ENCODE measurements around the gene ATXN1.
"Not testable (repeated sequence)": the region's sequence is repeated elsewhere in the genome, so short reads cannot be mapped to it uniquely, and the experiment has no call there.

ATXN1 gene

DNA sequence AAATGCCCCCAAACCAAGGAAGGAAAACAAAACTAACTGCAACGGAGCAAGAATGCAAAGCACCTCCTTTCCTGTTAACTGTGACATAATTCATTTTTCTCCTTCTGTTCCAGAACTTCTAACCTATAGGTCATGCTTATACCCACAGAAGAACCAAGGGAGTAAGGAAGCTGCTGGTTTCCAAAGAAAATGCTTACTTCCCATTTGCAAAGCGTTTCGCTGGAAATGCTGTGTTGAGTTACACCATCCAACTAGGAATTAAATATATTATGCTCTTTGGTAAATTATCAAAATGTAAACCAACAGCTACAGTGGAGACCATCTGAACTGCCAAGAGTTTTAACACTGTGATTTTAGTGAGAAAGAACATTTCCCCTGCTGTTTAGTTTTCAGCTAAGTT, 42.9 kb downstream of the ATXN1 start:
- DNase-seq, result no peak

DNA sequence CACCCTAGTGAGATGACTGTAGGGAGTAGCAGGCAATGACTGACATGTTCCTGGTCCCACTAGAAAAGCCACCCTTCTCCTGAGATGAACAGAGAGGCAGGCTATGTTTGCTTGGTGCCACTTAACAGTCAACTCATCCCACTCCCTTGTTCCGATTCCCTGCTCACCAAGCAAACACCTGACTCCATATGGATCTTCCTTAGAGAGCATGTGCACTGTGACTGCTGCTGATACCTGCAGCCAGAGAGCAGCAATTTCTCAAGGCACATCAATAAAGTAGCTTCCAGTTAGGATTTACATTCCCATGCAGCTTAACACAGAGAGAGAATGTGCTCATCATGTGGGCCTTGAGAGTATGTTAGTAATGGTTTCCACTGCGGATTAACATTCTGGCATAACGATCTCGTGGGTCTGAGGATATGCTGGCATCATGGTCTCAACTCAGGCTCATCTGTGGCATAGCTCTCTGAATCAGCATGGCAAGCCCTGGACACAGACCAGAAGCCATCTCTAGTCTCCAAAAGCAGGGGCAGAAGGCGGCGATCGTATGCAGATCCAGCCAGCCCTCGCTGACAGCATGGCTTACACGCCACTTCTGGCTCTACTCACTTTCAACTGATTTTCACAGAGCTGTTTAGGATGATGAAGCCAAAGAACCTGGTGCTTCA, 43.9 kb downstream of the ATXN1 start:
- no peak for DNase-seq

DNA sequence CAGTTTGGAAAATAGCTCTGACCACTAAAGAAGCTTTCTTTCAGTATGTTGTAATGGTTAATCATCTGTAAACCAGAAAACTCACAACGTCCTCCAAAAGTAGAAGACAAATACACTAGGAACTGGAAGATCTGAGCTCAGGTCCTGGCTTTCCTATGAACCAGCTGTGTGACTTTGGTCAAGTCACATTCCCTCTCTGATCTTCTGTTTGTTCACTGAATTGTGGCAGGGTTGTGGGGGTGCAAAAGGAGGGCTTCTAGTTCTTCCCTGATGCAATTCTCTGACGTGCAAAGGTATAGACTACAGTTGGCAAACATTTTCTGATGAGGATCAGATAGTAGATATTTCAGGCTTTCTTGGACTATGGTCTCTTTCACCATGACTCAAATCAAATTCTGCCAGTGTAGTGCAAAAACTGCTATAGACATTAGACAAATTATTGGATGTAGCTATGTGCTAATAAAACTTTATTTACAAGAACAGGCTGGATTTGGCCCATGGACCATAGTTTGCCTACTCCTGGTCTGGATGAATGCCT, 44.9 kb downstream of the ATXN1 start:
- no peak for DNase-seq

GRCh38 chr6:16713597-16713996, 47.7 kb downstream of the ATXN1 start:
- no peak for DNase-seq

- DNase-seq, result peak; percentile 60
Measured at GRCh38 chr6:16712931-16713484, 48.3 kb downstream of the ATXN1 start.

DNA sequence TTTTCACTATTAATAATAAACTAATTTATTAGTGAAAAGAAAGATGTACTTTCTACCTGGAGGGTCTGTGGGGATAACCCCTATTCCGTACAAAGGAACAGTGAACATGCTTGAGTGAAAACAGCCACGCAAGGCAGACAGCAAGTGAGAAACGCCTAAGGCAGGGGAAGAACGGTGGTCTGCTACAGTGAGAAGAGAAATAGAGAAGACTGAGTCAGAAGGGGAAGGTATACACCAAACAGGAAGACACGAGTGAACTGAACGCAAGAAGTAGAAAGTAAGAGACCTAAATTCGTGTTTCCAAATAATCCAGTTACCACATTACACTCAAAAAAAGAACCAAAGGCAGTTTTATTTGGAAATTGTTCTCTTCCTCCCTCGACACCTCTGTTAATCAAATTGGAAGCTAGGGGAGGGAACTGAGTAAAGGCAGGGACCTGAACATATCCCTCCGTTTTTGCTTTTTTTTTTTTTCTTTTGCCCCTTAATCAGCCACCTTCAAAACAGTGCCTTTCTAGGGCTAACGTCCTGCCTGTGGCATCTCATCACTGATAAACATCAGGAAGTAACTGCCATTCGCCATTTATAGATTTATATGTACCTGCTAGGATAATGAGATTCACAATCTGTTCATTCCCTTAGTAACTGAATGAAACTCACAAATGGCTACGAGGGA, 48.9 kb downstream of the ATXN1 start:
- peak; percentile 54 for DNase-seq

DNA sequence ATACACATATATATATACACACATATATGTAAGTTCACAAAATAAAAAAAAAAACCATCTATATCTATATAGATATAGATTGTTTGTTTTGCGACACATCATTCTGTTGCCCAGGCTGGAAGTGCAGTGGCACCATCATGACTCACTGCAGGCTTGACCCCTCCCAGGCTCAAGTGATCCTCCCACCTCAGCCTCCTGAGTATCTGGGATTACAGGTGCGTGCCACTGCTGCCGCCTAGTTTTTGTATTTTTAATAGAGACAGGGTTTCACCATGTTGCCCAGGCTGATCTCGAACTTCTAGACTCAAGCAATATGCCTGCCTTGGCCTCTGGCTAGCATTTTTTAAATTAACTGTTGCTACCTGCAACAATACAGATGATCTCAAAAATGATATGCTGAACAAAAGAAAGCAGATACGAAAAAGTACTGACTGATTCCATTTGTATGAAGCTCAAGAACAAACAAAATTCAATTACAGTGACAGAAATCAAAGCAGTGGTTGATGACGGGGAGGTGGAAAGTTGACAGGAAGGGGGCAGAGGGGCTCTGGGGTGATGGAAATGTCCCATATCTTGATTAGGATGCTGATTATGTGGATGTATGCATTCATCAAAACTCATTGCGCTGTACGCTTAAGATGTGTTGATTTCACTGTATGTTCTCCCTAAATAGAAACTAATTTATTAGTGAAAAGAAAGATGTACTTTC, 49.6 kb downstream of the ATXN1 start:
- peak; percentile 87 for DNase-seq

- no peak for DNase-seq
Measured at GRCh38 chr6:16706911-16707783, 54.1 kb downstream of the ATXN1 start.

DNA sequence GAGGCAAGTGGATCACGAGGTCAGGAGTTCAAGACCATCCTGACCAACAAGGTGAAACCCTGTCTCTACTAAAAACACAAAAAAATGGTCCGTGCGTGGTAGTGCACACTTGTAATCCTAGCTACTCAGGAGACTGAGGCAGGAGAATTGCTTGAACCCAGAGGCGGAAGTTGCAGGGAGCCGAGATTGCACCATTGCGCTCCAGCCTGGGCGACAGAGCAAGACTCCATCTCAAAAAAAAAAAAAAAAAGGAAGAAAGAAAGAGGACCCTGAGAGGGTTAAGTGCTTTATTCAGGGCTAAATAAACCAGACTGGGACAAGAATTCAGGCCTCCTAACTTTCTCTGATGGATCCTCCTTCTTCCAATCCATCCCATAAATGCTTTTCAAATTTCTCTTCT, 54.8 kb downstream of the ATXN1 start:
- DNase-seq, result not testable (repeated sequence)

DNA sequence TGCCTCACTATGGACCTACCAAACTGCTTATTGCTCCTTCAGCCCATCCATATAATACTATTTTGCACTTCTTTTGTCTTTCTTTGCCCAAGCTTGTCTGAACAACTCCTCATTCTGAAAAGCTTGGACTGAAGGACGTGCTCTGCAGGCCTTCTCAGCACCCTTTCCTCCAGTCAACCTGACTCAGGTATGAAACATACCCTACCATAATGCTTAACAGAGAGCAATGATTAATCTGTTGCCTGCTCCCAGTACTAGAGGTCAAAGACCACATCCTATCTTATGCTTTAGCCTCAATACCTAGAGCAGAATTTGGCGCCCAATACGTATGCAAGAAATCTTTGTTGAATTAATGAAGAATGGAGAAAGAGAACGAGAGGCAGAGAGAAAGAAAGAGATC, 55.2 kb downstream of the ATXN1 start:
- no peak for DNase-seq

DNA sequence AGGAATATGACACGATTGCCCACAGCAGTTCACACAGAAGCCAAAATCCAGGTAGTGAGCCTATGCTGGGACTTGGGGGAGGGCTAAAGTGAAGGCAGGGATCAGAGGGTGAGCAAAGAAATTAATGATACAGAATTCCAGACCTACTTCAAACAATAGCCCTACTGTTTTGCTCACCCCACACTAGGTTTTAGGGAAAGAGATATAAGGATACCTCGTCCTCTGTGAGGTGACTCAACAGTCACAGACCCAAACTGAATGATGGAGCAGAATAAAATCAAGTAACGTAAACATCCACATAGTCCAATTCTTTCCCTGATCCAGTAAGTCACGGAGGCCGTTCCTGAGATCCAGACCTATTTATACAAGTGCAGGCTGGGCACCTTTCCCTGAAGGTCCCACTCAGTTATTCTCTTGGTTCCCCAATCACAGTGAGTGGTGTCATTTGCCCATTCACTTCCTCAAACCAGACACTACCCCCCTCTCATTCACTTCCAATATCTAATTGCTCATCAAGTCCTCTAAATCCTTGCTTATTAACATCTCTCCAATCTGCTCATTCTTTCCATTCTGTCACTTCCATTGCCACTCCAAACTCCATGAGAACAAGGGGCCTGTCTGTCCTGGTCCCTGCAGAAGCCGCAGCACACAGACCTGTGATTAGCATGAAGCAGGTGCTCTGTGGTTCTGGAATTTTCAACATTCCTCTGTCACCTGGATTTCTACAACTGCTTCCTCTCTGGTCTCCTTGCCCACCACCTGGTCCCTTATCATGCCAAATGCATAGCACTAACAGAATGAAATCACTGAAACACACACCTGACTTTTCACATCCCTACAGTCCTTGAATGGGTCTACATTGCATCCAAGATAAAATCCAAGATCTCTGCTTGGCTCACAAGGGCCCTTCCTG, 55.9 kb downstream of the ATXN1 start:
- no peak for DNase-seq

GRCh38 chr6:16704401-16705045, 56.7 kb downstream of the ATXN1 start:
- peak; percentile 23 for DNase-seq

- not testable (repeated sequence) for DNase-seq
Measured at GRCh38 chr6:16702627-16703378, 58.5 kb downstream of the ATXN1 start.

GRCh38 chr6:16700916-16701234, 60.4 kb downstream of the ATXN1 start:
- DNase-seq, result no peak

DNA sequence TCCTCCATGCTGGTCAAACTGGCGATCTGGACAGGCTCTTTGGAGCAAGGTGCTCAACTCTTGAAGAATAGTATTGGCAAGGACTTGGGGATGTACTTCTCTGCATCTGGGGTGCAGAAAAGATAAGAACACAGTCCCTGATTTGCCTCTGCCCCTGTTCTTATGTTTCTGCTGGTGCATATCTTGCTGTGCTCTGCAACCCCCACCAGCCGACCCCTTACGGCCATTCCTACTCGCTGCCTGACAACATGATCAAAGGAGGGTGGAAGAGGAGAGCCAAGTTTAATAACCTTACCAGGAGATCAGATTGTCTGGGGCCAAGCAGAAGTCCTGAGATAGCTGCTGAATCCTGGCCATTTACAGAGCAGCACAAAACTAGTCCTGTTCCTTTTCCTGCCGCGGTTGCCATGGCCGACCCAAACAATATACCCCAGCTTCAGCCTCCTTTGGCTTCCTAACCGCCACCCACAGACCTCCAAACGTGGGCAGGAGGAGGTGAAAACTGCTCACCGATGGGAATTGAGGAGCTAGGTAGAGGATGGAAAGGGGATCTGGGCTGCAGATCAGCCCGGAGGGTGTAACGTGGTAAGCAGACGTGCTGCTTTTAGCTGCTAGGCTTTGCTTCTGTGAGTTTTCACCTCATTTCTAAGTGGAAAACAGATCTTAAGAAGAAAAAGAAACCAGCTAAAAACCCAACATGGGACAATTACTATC, 60.9 kb downstream of the ATXN1 start:
- peak; percentile 72 for DNase-seq

GRCh38 chr6:16698997-16699868, 62.0 kb downstream of the ATXN1 start:
- peak; percentile 66 for DNase-seq

DNA sequence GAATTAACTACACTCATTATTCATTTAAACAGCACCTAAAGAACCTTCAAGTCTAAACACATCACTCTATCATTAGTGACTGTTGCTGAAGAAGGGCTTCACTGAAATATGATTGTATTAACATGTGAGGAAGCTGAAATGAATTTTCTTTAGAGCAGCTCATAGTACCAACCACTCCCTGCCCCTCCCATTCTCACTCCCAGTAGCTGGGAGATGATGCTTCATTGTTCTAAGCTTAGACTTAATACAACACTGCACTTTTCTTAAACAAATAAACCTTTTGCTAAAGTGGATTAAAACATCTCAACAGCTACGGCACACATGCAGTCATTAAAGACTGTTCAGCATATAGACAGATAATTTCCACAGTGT, 63.1 kb downstream of the ATXN1 start:
- DNase-seq, result no peak

DNA sequence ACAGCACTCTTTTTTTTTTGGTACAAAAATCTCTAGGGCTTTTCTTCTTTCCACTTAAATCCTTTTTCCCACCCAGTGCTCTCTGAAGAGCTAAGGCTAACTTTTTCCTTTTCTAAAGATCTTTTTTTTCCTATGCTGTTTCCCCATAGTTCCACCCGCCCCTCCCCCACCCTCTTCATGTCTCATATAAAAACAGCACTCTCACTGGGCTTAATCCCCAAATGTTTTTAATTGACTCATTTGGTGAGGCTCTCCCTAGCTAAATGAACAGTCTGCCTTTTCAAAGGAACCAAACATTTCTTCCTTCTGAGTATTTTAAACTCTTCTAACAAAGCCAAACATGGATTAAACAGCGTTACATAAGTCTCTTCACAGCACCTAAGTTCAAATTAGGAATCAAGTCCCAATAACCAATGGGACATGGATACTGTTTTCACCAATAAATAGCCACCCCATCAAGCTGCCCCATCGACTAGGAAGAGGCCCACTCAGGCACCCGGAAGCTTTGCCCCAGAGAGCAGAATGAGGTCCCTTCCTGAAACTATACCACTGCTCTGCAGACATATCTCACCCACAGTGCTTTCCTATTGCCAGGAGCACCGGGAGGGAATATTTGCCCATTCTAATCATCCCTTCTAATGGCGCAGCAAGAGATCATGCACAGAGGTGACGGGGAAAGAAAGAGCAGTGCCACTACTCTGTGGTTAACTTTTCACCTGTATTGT, 63.7 kb downstream of the ATXN1 start:
- DNase-seq, result peak; percentile 33

Measured in CD4-positive, alpha-beta T cell treated with Interleukin-21 for 1 hour (primary cell).